GM21619 (cell line): ENCODE measurements around the gene HDGF.
A peak's percentile ranks its signal among the peaks of the same experiment; 100 is the strongest.

Source experiments
- ATAC-seq: cut with Tn5 transposase; IDR thresholded peaks from one replicate; pipeline ENCODE4 v1.9.1; 2021; ENCODE audit not compliant: unreplicated experiment

The HDGF gene

GRCh38 chr1:156746728-156747631, 4.5 kb downstream of the HDGF start:
- no peak for ATAC-seq

GRCh38 chr1:156746406-156746727, 5.1 kb downstream of the HDGF start:
- ATAC-seq, result no peak

GRCh38 chr1:156745881-156746280, 5.6 kb downstream of the HDGF start:
- no peak for ATAC-seq

GRCh38 chr1:156744786-156745419, 6.6 kb downstream of the HDGF start:
- no peak for ATAC-seq

- ATAC-seq, result no peak
These were observed 7.1 kb downstream of the HDGF start for GRCh38 chr1:156744344-156744743.

GRCh38 chr1:156743367-156744302, 7.8 kb downstream of the HDGF start:
- no peak for ATAC-seq

GRCh38 chr1:156742801-156743200, 8.7 kb downstream of the HDGF start:
- no peak for ATAC-seq

GRCh38 chr1:156742017-156742416, 9.5 kb downstream of the HDGF start:
- ATAC-seq, result no peak

- no peak for ATAC-seq
These were observed 9.9 kb downstream of the HDGF start for GRCh38 chr1:156741481-156741983.

- ATAC-seq, result peak; percentile 74
These were observed 10.6 kb downstream of the HDGF start, which contains the start of gene MRPL24 for GRCh38 chr1:156740741-156741480. TSS of gene MRPL24 (minus strand) at chr1:156741088. CDS start at chr1:156738704, 2,384 bp downstream.

GRCh38 chr1:156740237-156740740, 11.2 kb downstream of the HDGF start:
- ATAC-seq, result no peak

GRCh38 chr1:156738916-156739315, 12.6 kb downstream of the HDGF start:
- ATAC-seq, result no peak

- ATAC-seq, result no peak
These were observed 13.1 kb downstream of the HDGF start for GRCh38 chr1:156738407-156738806.

GRCh38 chr1:156733989-156734584, 17.4 kb downstream of the HDGF start:
- no peak for ATAC-seq

GRCh38 chr1:156728599-156729462, 22.6 kb downstream of the HDGF start, which contains the start of gene ISG20L2:
TSS of gene ISG20L2 (minus strand) at chr1:156728766. CDS start at chr1:156727652, 1,114 bp downstream.
- peak; percentile 80 for ATAC-seq

- peak; percentile 50 for ATAC-seq
These were observed 23.4 kb downstream of the HDGF start, which contains the start of gene METTL25B for GRCh38 chr1:156727926-156728598. TSS of gene METTL25B (plus strand) at chr1:156728469. CDS start at chr1:156729105, 636 bp downstream.

- ATAC-seq, result no peak
These were observed 24.0 kb downstream of the HDGF start for GRCh38 chr1:156727492-156727891.
